DND-41 (cell line): ENCODE measurements around the gene CCDC171.

Experiments used
- ATAC-seq: fragments of 200-7000 bp; cut with Tn5 transposase; 3 replicates; pipeline ENCODE4 v1.9.1; 2021; ENCODE audit warnings: low read depth; ENCODE audit not compliant: insufficient read depth
- DNase-seq: peaks from one replicate; pipeline ENCODE4 v3.0.0-alpha.2; 2020
- H2AFZ ChIP-seq: 2 replicates; pipeline ENCODE4 v1.6.0; 2012; ENCODE audit warnings: low read depth, low read length
- H3K27ac ChIP-seq: 2 replicates; pipeline ENCODE4 v1.5.1; 2012; ENCODE audit warnings: low read length, inconsistent platforms
- H3K27me3 ChIP-seq: fragments of 200-600 bp; sonication (generic); 2 replicates; pipeline ENCODE4 v1.6.0; 2012; ENCODE audit warnings: low read length, mild to moderate bottlenecking, inconsistent platforms; ENCODE audit not compliant: insufficient read depth, poor library complexity
- H3K36me3 ChIP-seq: 2 replicates; pipeline ENCODE4 v1.5.1; 2012; ENCODE audit warnings: low read length, inconsistent platforms; ENCODE audit not compliant: insufficient read depth
- H3K4me1 ChIP-seq: 2 replicates; pipeline ENCODE4 v1.5.1; 2012; ENCODE audit warnings: mild to moderate bottlenecking, low read length; ENCODE audit not compliant: insufficient read depth
- H3K4me2 ChIP-seq: 2 replicates; pipeline ENCODE4 v1.6.0; 2012; ENCODE audit warnings: mild to moderate bottlenecking, moderate library complexity, low read length, inconsistent platforms; ENCODE audit not compliant: insufficient read depth
- H3K4me3 ChIP-seq, 2 experiments: fragments of 200-600 bp in 1 of 2; shearing (Covaris generic) in 1 of 2; 2 replicates each; pipeline ENCODE4 v1.5.1; 2012 to 2016; ENCODE audit warnings: inconsistent platforms in 2 of 2, low read length in 2 of 2, mild to moderate bottlenecking in 2 of 2, low read depth in 1 of 2, moderate library complexity in 1 of 2
- H3K79me2 ChIP-seq: 2 replicates; pipeline ENCODE4 v1.6.0; 2012; ENCODE audit warnings: low read length, inconsistent platforms; ENCODE audit not compliant: insufficient read depth
- H3K9ac ChIP-seq: 2 replicates; pipeline ENCODE4 v1.6.0; 2012; ENCODE audit warnings: low read depth, mild to moderate bottlenecking, inconsistent platforms, low read length, moderate library complexity
- H3K9me3 ChIP-seq: 2 replicates; pipeline ENCODE4 v1.5.1; 2012; ENCODE audit warnings: low read length, moderate library complexity, mild to moderate bottlenecking, inconsistent platforms; ENCODE audit not compliant: insufficient read depth, severe bottlenecking
- H4K20me1 ChIP-seq: 2 replicates; pipeline ENCODE4 v1.6.0; 2012; ENCODE audit warnings: low read length; ENCODE audit not compliant: insufficient read depth
- EZH2 ChIP-seq: IDR thresholded peaks from 3 replicates; pipeline ENCODE4 v1.6.1; 2012; ENCODE audit warnings: borderline replicate concordance, low read depth, mild to moderate bottlenecking, moderate library complexity, low read length, inconsistent platforms; ENCODE audit not compliant: severe bottlenecking
- TF ChIP-seq, protein P1 (sequence below): IDR thresholded peaks from 2 replicates; pipeline ENCODE4 v1.5.1; 2012; ENCODE audit warnings: borderline replicate concordance, low read length, moderate library complexity, mild to moderate bottlenecking; ENCODE audit not compliant: poor library complexity, severe bottlenecking; ENCODE audit errors: extremely low read depth

CCDC171 gene

DNA sequence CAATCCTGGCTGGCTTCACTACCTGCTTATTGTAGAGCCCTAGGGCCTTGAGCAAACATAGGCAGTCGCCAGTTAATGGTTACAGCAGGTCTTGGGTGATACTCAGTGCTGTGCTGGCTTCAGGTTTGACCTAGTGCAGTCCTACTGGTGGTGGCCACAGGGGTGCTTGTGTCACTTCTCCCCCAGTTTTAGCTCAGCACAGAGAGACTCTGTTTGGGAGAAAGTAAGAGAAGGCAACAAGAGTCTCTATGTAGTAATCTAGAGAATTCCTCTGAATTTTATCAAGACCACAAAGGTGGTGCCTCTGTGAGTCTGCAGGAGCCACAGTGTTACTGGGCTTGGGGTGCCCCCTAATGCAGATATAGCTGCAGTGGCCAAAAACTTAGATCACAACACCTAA, 165.6 kb downstream of the CCDC171 start:
- H3K4me3 ChIP-seq: no peak overlapping the region
- no peak overlapping the region for H3K9ac ChIP-seq
- H3K27me3 ChIP-seq: no peaks in the 10 kb centered on the region
- H2AFZ ChIP-seq: no peak overlapping the region
- H4K20me1 ChIP-seq: no peaks in the 10 kb centered on the region
- no peaks in the 10 kb centered on the region for H3K9me3 ChIP-seq
- TF ChIP-seq, protein P1, sequence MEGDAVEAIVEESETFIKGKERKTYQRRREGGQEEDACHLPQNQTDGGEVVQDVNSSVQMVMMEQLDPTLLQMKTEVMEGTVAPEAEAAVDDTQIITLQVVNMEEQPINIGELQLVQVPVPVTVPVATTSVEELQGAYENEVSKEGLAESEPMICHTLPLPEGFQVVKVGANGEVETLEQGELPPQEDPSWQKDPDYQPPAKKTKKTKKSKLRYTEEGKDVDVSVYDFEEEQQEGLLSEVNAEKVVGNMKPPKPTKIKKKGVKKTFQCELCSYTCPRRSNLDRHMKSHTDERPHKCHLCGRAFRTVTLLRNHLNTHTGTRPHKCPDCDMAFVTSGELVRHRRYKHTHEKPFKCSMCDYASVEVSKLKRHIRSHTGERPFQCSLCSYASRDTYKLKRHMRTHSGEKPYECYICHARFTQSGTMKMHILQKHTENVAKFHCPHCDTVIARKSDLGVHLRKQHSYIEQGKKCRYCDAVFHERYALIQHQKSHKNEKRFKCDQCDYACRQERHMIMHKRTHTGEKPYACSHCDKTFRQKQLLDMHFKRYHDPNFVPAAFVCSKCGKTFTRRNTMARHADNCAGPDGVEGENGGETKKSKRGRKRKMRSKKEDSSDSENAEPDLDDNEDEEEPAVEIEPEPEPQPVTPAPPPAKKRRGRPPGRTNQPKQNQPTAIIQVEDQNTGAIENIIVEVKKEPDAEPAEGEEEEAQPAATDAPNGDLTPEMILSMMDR: no peak
- no peak for TF ChIP-seq EZH2
- no peak overlapping the region for H3K4me2 ChIP-seq
- no peaks in the 10 kb centered on the region for H3K4me1 ChIP-seq
- no peak overlapping the region for H3K27ac ChIP-seq
- ATAC-seq: no peak
- DNase-seq: no peak
- H3K36me3 ChIP-seq: no peaks in the 10 kb centered on the region
- no peaks in the 10 kb centered on the region for H3K79me2 ChIP-seq

DNA sequence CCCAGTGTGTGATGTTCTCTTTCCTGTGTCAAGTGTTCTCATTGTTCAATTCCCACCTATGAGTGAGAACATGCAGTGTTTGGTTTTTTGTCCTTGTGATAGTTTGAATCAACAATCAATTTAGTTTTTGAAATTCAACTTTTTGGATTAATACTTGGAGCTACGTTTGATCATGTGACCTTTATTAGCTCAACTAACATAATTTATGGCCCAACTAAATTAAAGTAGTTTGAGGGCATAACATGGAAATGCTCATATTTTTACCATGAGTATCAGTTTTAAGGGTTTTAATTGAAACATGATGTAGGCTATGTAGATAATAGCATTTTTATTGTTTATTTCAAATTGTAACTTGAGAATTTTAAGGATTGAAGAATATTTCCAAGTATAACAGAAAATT, 168.0 kb downstream of the CCDC171 start:
- Histone ChIP-seq H3K36me3 (no peaks in the 10 kb centered on the region), H3K9ac (no peak overlapping the region), H3K27me3 (no peaks in the 10 kb centered on the region), H3K79me2 (no peaks in the 10 kb centered on the region), H3K4me2 (no peak overlapping the region), H3K4me1 (no peaks in the 10 kb centered on the region), H3K4me3 (no peak overlapping the region), H3K27ac (no peak overlapping the region), H3K9me3 (no peaks in the 10 kb centered on the region), H2AFZ (no peak overlapping the region), H4K20me1 (no peaks in the 10 kb centered on the region)
- DNase-seq (no peak), ATAC-seq (no peak)
- no peak for TF ChIP-seq EZH2
- TF ChIP-seq, protein P1: no peak

DNA sequence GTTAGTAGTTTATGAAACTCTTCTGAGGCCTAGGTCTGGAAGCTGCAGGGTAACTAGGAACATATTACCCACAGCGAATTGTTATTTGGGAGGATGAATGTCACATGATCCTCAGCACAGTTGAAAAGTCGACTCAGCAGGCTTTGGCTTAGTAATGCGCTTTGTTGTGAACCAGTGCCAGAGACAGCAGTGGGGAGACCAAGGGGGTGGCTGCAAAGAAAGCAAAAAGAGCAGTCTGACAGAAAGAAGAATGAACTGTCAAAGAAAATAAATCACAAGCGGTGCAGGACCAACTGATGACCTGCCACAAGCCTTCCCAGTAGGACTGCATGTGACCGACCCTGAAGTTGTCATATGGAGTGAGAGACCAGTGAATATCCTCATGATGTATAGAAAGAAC, 170.0 kb downstream of the CCDC171 start:
- no peaks in the 10 kb centered on the region for H3K36me3 ChIP-seq
- no peak overlapping the region for H3K9ac ChIP-seq
- DNase-seq (no peak), ATAC-seq (no peak)
- no peaks in the 10 kb centered on the region for H3K79me2 ChIP-seq
- H3K9me3 ChIP-seq: no peaks in the 10 kb centered on the region
- no peak overlapping the region for H3K27ac ChIP-seq
- no peaks in the 10 kb centered on the region for H3K4me1 ChIP-seq
- no peaks in the 10 kb centered on the region for H4K20me1 ChIP-seq
- H3K4me2 ChIP-seq: no peak overlapping the region
- TF ChIP-seq, protein P1: no peak
- TF ChIP-seq EZH2: no peak
- H3K27me3 ChIP-seq: no peaks in the 10 kb centered on the region
- no peak overlapping the region for H3K4me3 ChIP-seq
- H2AFZ ChIP-seq: no peak overlapping the region

DNA sequence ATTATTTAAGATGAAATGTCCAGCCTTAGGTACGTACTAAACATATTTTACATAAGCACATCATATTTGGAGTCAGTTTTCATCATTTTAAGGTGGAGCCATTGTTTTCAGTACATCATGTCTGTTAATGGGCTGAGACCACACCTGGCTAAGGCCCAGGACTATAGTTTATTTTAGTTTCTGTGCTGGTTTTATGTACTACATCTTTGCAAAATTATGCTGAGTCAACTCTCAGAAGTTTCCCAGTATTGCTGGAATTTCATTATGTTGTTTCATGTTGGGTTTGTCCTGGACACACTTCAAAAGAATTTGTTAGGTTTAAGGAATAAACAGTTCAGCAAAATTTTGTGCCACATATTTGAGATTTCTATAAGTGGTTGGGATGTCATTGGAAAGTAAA, 171.2 kb downstream of the CCDC171 start:
- no peak overlapping the region for H2AFZ ChIP-seq
- H3K9ac ChIP-seq: no peak overlapping the region
- DNase-seq (no peak), ATAC-seq (no peak)
- H3K9me3 ChIP-seq: no peaks in the 10 kb centered on the region
- no peak overlapping the region for H3K4me2 ChIP-seq
- no peak overlapping the region for H3K4me3 ChIP-seq
- H3K27me3 ChIP-seq: no peaks in the 10 kb centered on the region
- TF ChIP-seq EZH2: no peak
- TF ChIP-seq, protein P1: no peak
- H4K20me1 ChIP-seq: no peaks in the 10 kb centered on the region
- no peaks in the 10 kb centered on the region for H3K4me1 ChIP-seq
- H3K79me2 ChIP-seq: no peaks in the 10 kb centered on the region
- H3K36me3 ChIP-seq: no peaks in the 10 kb centered on the region
- H3K27ac ChIP-seq: no peak overlapping the region
